SK-N-SH (cell line): ENCODE results near the gene PARD3. TPM values are rescaled to one million over a fixed set of nuclear protein-coding genes. Genes with fewer than 3 reads are reported as not detected.

ENCODE experiments used
- CTCF ChIA-PET: fragments of 300-600, 350-600 bp; formaldehyde crosslinking; extraction: SDS; loops from one replicate; lab custom pipeline; 2021; lab: Yijun Ruan, JAX
- POLR2A ChIA-PET: fragments of 350-600 bp; sonication (Branson Sonifier 250); formaldehyde crosslinking; extraction: SDS; loops from one replicate; lab custom pipeline; 2020; ENCODE audit warnings: antibody characterized with exemption, inconsistent platforms; lab: Yijun Ruan, JAX
- DNase-seq: peaks from one replicate; pipeline ENCODE4 v3.0.0; 2012
- H2AFZ ChIP-seq: fragments of 200-600 bp; sonication (generic); 2 replicates; pipeline ENCODE4 v1.8.1; 2016; ENCODE audit warnings: antibody characterized with exemption, mild to moderate bottlenecking, low read depth
- H3F3A ChIP-seq: fragments of 200-600 bp; sonication (generic); replicated peaks from 2 replicates; pipeline ENCODE3; 2016; ENCODE audit warnings: antibody characterized with exemption, mild to moderate bottlenecking; ENCODE audit not compliant: insufficient read depth
- H3K27ac ChIP-seq, 2 experiments: fragments of 200-500 bp in 1 of 2; fragments of 200-600 bp in 1 of 2; sonication (Bioruptor generic) in 1 of 2; sonication (generic), shearing (Covaris generic) in 1 of 2; 2 replicates each; pipeline versions ENCODE4 v1.5.1 to v1.6.1; 2014 to 2016; ENCODE audit warnings: low read depth in 2 of 2, inconsistent platforms in 1 of 2, low read length in 1 of 2, mild to moderate bottlenecking in 1 of 2, mixed read lengths in 1 of 2
- H3K27me3 ChIP-seq: fragments of 200-600 bp; sonication (generic), shearing (Covaris generic); 2 replicates; pipeline ENCODE4 v1.6.1; 2016; ENCODE audit warnings: mixed run types; ENCODE audit not compliant: insufficient read depth
- H3K36me3 ChIP-seq, 2 experiments: fragments of 200-500 bp in 1 of 2; fragments of 200-600 bp in 1 of 2; sonication (Bioruptor generic) in 1 of 2; sonication (generic) in 1 of 2; replicated peaks in 1 of 2; 2 replicates each; pipeline versions ENCODE3 to v1.5.1; 2014 to 2016; ENCODE audit warnings: low read length in 1 of 2, mild to moderate bottlenecking in 1 of 2; ENCODE audit not compliant: insufficient read depth in 2 of 2, control insufficient read depth in 1 of 2
- H3K4me1 ChIP-seq, 2 experiments: fragments of 200-500 bp in 1 of 2; fragments of 200-600 bp in 1 of 2; sonication (Bioruptor generic) in 1 of 2; sonication (generic), shearing (Covaris generic) in 1 of 2; 2 replicates each; pipeline versions ENCODE4 v1.5.1 to v1.6.1; 2014 to 2016; ENCODE audit warnings: low read depth in 1 of 2, low read length in 1 of 2, mixed run types in 1 of 2; ENCODE audit not compliant: insufficient read depth in 2 of 2, control insufficient read depth in 1 of 2
- H3K4me2 ChIP-seq: fragments of 200-600 bp; sonication (generic), shearing (Covaris generic); 2 replicates; pipeline ENCODE4 v1.6.1; 2017; ENCODE audit warnings: mixed run types
- H3K4me3 ChIP-seq, 2 experiments: fragments of 200-500 bp in 1 of 2; fragments of 200-600 bp in 1 of 2; sonication (Bioruptor generic) in 1 of 2; sonication (generic), shearing (Covaris generic) in 1 of 2; 2 replicates each; pipeline versions ENCODE4 v1.5.1 to v1.8.1; 2014 to 2016; ENCODE audit warnings: low read depth in 2 of 2, inconsistent platforms in 1 of 2, low read length in 1 of 2, mild to moderate bottlenecking in 1 of 2, mixed read lengths in 1 of 2, moderate library complexity in 1 of 2
- H3K79me2 ChIP-seq: fragments of 200-600 bp; sonication (generic); 2 replicates; pipeline ENCODE4 v1.8.1; 2017; ENCODE audit warnings: mild to moderate bottlenecking; ENCODE audit not compliant: insufficient read depth
- H3K9ac ChIP-seq: fragments of 200-600 bp; sonication (generic); 2 replicates; pipeline ENCODE4 v1.6.1; 2017; ENCODE audit warnings: mixed run types
- H3K9me2 ChIP-seq: fragments of 200-600 bp; sonication (generic); 2 replicates; pipeline ENCODE4 v1.6.1; 2017; ENCODE audit warnings: mixed run types
- H3K9me3 ChIP-seq: fragments of 200-600 bp; sonication (generic); 2 replicates; pipeline ENCODE4 v1.6.1; 2017; ENCODE audit warnings: mixed run types, mild to moderate bottlenecking, moderate library complexity
- H4K20me1 ChIP-seq: fragments of 200-600 bp; sonication (generic); 2 replicates; pipeline ENCODE4 v1.6.1; 2017; ENCODE audit warnings: mild to moderate bottlenecking, mixed run types; ENCODE audit not compliant: insufficient read depth
- FOXJ3 ChIP-seq: sonication (generic); formaldehyde crosslinking; IDR thresholded peaks from 2 replicates; pipeline ENCODE4 v1.5.1; 2020; ENCODE audit warnings: mild to moderate bottlenecking, missing genetic modification reagents
- JUND ChIP-seq: IDR thresholded peaks from 2 replicates; pipeline ENCODE4 v1.4.0; 2012
- MXI1 ChIP-seq: IDR thresholded peaks from 2 replicates; pipeline ENCODE4 v1.6.1; 2012; ENCODE audit warnings: mild to moderate bottlenecking, low read depth, low read length, improper control_type of control experiment
- NRF1 ChIP-seq: IDR thresholded peaks from 2 replicates; pipeline ENCODE4 v1.6.1; 2012; ENCODE audit warnings: low read depth, mild to moderate bottlenecking, low read length
- RCOR1 ChIP-seq: fragments of 150-350 bp; IDR thresholded peaks from 2 replicates; pipeline ENCODE4 v1.6.1; 2017; ENCODE audit warnings: antibody characterized with exemption, low read length
- SIN3A ChIP-seq: IDR thresholded peaks from 2 replicates; pipeline ENCODE4 v1.6.1; 2012; ENCODE audit warnings: low read depth, mild to moderate bottlenecking, low read length, moderate library complexity, borderline replicate concordance
- TCF12 ChIP-seq: IDR thresholded peaks from 2 replicates; pipeline ENCODE4 v1.4.0; 2012
- TEAD4 ChIP-seq: IDR thresholded peaks from 2 replicates; pipeline ENCODE4 v1.4.0; 2012; ENCODE audit warnings: mild to moderate bottlenecking, borderline replicate concordance; ENCODE audit not compliant: insufficient read depth
- YY1 ChIP-seq: IDR thresholded peaks from 2 replicates; pipeline ENCODE4 v1.4.0; 2012; ENCODE audit warnings: low read depth, mild to moderate bottlenecking
- WGBS: methylation state at CpG from one replicate; pipeline ENCODE4 v1.1.6; 2017; ENCODE audit warnings: low lambda C conversion rate; 5-methylcytosine and 5-hydroxymethylcytosine counted together
- polyA plus RNA-seq, 3 experiments: library from polyadenylated mRNA; depleted of rRNA; stranded (reverse); fragments of >200 nt; gene quantifications; 2 replicates each; pipeline ENCODE4 v1.2.3, GENCODE V29; 2012
- TF ChIP-seq, protein P1 (sequence below): fragments of 200-600 bp; sonication (generic); IDR thresholded peaks from 2 replicates; pipeline ENCODE4 v1.6.1; 2017; ENCODE audit warnings: antibody characterized with exemption, mild to moderate bottlenecking, moderate library complexity
- TF ChIP-seq, protein P2 (sequence below): IDR thresholded peaks from 2 replicates; pipeline ENCODE4 v1.4.0; 2012; ENCODE audit warnings: low read depth, borderline replicate concordance
- TF ChIP-seq, protein P3 (sequence below): IDR thresholded peaks from 2 replicates; pipeline ENCODE4 v1.6.1; 2012; ENCODE audit warnings: mild to moderate bottlenecking, low read depth, low read length, moderate library complexity
- TF ChIP-seq, protein P4 (sequence below): IDR thresholded peaks from 2 replicates; pipeline ENCODE4; 2012

The PARD3 gene
- polyA plus RNA-seq, 1 of the 3 experiments (the other 2 are of a cell fraction): 29.4 TPM

DNA sequence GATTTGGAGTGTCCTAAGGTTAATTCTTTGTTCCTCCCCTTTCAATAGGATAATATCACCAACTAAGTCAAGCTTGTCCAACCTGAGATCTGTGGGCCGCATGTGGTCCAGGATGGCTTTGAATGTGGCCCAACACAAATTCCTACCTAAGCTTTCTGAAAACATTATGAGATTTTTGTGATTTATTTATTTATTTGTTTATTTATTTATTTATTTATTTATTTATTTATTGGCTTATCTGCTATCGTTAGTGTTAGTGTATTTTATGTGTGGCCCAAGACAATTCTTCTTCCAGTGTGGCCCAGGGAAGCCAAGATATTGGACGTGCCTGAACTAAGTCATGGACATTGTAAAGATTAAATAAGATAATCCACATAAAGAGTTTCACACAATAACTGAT is 446.0 kb downstream of the PARD3 start (continued):
- no peak for TF ChIP-seq RCOR1
- TF ChIP-seq NRF1: no peak
- no peak for TF ChIP-seq TCF12
- TF ChIP-seq, all 33 proteins: peak for 0

DNA sequence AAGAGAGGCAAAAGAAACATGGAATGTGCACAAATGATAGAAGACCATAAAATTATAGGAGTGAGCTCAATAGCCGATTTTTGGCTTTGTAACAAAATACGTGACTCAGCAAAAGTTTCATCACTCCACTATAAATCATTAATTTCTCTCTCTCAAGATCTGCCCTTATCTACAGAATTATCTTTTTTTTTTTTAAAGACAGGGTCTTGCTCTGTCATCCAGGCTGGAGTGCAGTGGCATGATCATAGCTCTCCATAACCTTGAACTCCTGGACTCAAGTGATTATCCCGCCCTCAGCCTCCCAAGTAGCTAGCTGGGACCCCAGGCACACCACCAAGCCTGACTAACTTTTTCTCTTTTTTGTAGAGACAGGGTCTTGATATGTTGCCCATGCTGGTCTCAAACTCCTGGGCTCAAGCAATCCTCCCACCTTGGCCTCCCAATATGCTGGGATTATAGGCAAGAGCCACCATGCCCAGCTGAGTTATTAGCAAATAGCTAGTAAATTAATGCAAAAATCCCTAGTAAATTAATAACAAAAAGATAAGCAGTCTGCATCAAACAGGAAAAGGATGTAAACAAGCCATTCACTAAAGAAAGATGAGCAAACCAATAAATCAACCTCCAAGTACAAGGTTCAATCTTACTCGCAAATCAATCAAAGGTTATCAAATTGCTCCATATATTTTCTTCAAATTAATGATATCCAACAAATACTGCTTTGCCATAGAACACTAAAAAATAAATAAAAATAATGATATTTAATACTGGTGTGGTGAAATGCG is 450.7 kb downstream of the PARD3 start:
- TF ChIP-seq FOXJ3 (CRISPR knock-in tag) (no peak), SIN3A (no peak), TEAD4 (no peak), MXI1 (no peak)
- TF ChIP-seq, protein P1, sequence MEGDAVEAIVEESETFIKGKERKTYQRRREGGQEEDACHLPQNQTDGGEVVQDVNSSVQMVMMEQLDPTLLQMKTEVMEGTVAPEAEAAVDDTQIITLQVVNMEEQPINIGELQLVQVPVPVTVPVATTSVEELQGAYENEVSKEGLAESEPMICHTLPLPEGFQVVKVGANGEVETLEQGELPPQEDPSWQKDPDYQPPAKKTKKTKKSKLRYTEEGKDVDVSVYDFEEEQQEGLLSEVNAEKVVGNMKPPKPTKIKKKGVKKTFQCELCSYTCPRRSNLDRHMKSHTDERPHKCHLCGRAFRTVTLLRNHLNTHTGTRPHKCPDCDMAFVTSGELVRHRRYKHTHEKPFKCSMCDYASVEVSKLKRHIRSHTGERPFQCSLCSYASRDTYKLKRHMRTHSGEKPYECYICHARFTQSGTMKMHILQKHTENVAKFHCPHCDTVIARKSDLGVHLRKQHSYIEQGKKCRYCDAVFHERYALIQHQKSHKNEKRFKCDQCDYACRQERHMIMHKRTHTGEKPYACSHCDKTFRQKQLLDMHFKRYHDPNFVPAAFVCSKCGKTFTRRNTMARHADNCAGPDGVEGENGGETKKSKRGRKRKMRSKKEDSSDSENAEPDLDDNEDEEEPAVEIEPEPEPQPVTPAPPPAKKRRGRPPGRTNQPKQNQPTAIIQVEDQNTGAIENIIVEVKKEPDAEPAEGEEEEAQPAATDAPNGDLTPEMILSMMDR: no peak
- TF ChIP-seq, protein P2, sequence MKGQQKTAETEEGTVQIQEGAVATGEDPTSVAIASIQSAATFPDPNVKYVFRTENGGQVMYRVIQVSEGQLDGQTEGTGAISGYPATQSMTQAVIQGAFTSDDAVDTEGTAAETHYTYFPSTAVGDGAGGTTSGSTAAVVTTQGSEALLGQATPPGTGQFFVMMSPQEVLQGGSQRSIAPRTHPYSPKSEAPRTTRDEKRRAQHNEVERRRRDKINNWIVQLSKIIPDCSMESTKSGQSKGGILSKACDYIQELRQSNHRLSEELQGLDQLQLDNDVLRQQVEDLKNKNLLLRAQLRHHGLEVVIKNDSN: no peak
- Histone ChIP-seq H3F3A (no peaks in the 10 kb centered on the region), H3K79me2 (no peaks in the 10 kb centered on the region), H3K4me3 (no peak overlapping the region), H3K36me3 (peaks cover 6 to 24% of the 10 kb centered on the region in 2 experiments), H3K9ac (no peak overlapping the region), H3K27ac (no peak overlapping the region), H4K20me1 (no peaks in the 10 kb centered on the region), H3K9me3 (no peaks in the 10 kb centered on the region), H3K9me2 (no peaks in the 10 kb centered on the region), H3K4me2 (no peak overlapping the region), H2AFZ (no peak overlapping the region), H3K27me3 (no peaks in the 10 kb centered on the region), H3K4me1 (no peaks in the 10 kb centered on the region)
- 80% methylated on average over 5 of the region's 5 CpGs for WGBS
- no peak for DNase-seq
- POLR2A ChIA-PET: no interaction called here
- CTCF ChIA-PET: no interaction called here

DNA sequence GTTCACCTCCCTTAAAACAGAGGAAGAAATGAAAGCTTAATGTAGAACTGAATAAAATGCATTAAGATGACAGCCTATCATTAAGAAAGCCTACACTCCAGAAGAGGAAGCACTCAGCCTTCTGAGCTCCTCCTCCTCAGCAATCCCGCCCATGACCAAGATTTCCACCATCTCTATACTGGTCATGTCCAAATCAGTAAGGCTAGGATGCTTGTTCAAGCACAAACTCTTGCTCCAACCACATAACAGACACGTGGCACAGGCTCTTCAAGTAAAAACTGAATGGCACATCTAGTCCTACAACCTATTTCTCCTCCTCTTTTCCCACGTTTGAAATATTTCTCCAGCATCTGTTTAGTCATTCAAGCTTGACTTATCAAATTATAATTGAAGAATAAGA is 454.1 kb downstream of the PARD3 start:
- CTCF ChIA-PET: no interaction called here
- Histone ChIP-seq H3K4me1 (no peaks in the 10 kb centered on the region), H3K9ac (no peak overlapping the region), H3K79me2 (no peaks in the 10 kb centered on the region), H3K9me3 (no peaks in the 10 kb centered on the region), H4K20me1 (no peaks in the 10 kb centered on the region), H3K36me3 (peaks cover 26 to 39% of the 10 kb centered on the region in 2 experiments), H2AFZ (no peak overlapping the region), H3K9me2 (no peaks in the 10 kb centered on the region), H3K4me3 (no peak overlapping the region), H3K27me3 (no peaks in the 10 kb centered on the region), H3F3A (no peaks in the 10 kb centered on the region), H3K27ac (no peak overlapping the region), H3K4me2 (no peak overlapping the region)
- POLR2A ChIA-PET: no interaction called here
- WGBS: 89% methylated on average over 3 of the region's 3 CpGs
- DNase-seq: no peak
- TF ChIP-seq, protein P3, sequence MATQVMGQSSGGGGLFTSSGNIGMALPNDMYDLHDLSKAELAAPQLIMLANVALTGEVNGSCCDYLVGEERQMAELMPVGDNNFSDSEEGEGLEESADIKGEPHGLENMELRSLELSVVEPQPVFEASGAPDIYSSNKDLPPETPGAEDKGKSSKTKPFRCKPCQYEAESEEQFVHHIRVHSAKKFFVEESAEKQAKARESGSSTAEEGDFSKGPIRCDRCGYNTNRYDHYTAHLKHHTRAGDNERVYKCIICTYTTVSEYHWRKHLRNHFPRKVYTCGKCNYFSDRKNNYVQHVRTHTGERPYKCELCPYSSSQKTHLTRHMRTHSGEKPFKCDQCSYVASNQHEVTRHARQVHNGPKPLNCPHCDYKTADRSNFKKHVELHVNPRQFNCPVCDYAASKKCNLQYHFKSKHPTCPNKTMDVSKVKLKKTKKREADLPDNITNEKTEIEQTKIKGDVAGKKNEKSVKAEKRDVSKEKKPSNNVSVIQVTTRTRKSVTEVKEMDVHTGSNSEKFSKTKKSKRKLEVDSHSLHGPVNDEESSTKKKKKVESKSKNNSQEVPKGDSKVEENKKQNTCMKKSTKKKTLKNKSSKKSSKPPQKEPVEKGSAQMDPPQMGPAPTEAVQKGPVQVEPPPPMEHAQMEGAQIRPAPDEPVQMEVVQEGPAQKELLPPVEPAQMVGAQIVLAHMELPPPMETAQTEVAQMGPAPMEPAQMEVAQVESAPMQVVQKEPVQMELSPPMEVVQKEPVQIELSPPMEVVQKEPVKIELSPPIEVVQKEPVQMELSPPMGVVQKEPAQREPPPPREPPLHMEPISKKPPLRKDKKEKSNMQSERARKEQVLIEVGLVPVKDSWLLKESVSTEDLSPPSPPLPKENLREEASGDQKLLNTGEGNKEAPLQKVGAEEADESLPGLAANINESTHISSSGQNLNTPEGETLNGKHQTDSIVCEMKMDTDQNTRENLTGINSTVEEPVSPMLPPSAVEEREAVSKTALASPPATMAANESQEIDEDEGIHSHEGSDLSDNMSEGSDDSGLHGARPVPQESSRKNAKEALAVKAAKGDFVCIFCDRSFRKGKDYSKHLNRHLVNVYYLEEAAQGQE: no peak
- TF ChIP-seq, protein P1: no peak
- TF ChIP-seq JUND (no peak), MXI1 (no peak), YY1 (no peak)
- TF ChIP-seq, protein P2: no peak
- TF ChIP-seq, protein P4, sequence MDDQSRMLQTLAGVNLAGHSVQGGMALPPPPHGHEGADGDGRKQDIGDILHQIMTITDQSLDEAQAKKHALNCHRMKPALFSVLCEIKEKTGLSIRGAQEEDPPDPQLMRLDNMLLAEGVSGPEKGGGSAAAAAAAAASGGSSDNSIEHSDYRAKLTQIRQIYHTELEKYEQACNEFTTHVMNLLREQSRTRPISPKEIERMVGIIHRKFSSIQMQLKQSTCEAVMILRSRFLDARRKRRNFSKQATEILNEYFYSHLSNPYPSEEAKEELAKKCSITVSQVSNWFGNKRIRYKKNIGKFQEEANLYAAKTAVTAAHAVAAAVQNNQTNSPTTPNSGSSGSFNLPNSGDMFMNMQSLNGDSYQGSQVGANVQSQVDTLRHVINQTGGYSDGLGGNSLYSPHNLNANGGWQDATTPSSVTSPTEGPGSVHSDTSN: no peak
